Measurements from ENCODE around the gene MTIF2. TPM values are rescaled to one million over a fixed set of nuclear protein-coding genes. Genes with fewer than 3 reads are reported as not detected.
"Not testable (repeated sequence)": the region's sequence is repeated elsewhere in the genome, so short reads cannot be mapped to it uniquely, and the experiment has no call there.

The MTIF2 gene
- total RNA-seq, 2 donors from 2014 or later, result 8.1 to 24.3 TPM

GRCh38 chr2:55204536-55204935, 64.5 kb downstream of the MTIF2 start:
- TF ChIP-seq CTCF (IDR thresholded peaks at IDR 0.05), result no peak
- ATAC-seq (ENCODE audit: insufficient number of reproducible peaks, low FRiP score, low read depth), result no peak
- Histone ChIP-seq H3K9me3 (peaks cover 3% of the 10 kb centered on the region), H3K36me3 (peaks cover 6% of the 10 kb centered on the region), H3K27ac (no peak overlapping the region), H3K4me3 (no peak overlapping the region), H3K4me1 (ENCODE audit: control insufficient read depth in 1 of 2, low read depth in 2 of 2) (no peaks in the 10 kb centered on the region), H3K27me3 (replicated peaks; ENCODE audit: insufficient read depth) (no peaks in the 10 kb centered on the region)
- no peak for DNase-seq (ENCODE audit: low spot score)

GRCh38 chr2:55200416-55200815, 68.6 kb downstream of the MTIF2 start:
- Histone ChIP-seq H3K4me3 (no peak overlapping the region), H3K9me3 (peaks cover 3% of the 10 kb centered on the region), H3K27me3 (replicated peaks; ENCODE audit: insufficient read depth) (no peaks in the 10 kb centered on the region), H3K4me1 (ENCODE audit: control insufficient read depth in 1 of 2, low read depth in 2 of 2) (no peaks in the 10 kb centered on the region), H3K27ac (no peak overlapping the region), H3K36me3 (peaks cover 6% of the 10 kb centered on the region)
- DNase-seq (ENCODE audit: low spot score), result no peak
- ATAC-seq (ENCODE audit: insufficient number of reproducible peaks, low FRiP score, low read depth), result no peak
- no peak for TF ChIP-seq CTCF (IDR thresholded peaks at IDR 0.05)

- DNase-seq (ENCODE audit: low spot score), result no peak
Measured at GRCh38 chr2:55196526-55196925, 72.5 kb downstream of the MTIF2 start.

GRCh38 chr2:55191888-55192287, 77.1 kb downstream of the MTIF2 start:
- H3K9me3 ChIP-seq; H3K27me3 ChIP-seq (replicated peaks; ENCODE audit: insufficient read depth); H3K27ac ChIP-seq; H3K4me1 ChIP-seq (ENCODE audit: control insufficient read depth in 1 of 2, low read depth in 2 of 2); DNase-seq (ENCODE audit: low spot score); H3K4me3 ChIP-seq; H3K36me3 ChIP-seq; ATAC-seq (ENCODE audit: insufficient number of reproducible peaks, low FRiP score, low read depth): not testable (repeated sequence)

More at GRCh38 chr2:55196526-55196925, 72.5 kb downstream of the MTIF2 start:
- H3K9me3 ChIP-seq, result peaks cover 3% of the 10 kb centered on the region
- no peaks in the 10 kb centered on the region for H3K36me3 ChIP-seq
- no peaks in the 10 kb centered on the region for H3K4me1 ChIP-seq (ENCODE audit: control insufficient read depth in 1 of 2, low read depth in 2 of 2)
- no peaks in the 10 kb centered on the region for H3K27me3 ChIP-seq (replicated peaks; ENCODE audit: insufficient read depth)
- TF ChIP-seq CTCF (IDR thresholded peaks at IDR 0.05), result no peak
- no peak for ATAC-seq (ENCODE audit: insufficient number of reproducible peaks, low FRiP score, low read depth)
- H3K27ac ChIP-seq, result no peak overlapping the region
- H3K4me3 ChIP-seq, result no peak overlapping the region

GRCh38 chr2:55186837-55187236, 82.2 kb downstream of the MTIF2 start:
- H3K4me3 ChIP-seq; H3K27ac ChIP-seq; H3K9me3 ChIP-seq; H3K36me3 ChIP-seq; ATAC-seq (ENCODE audit: insufficient number of reproducible peaks, low FRiP score, low read depth); H3K4me1 ChIP-seq (ENCODE audit: control insufficient read depth in 1 of 2, low read depth in 2 of 2); DNase-seq (ENCODE audit: low spot score); H3K27me3 ChIP-seq (replicated peaks; ENCODE audit: insufficient read depth): not testable (repeated sequence)

Other genes starting within 250 kb of the MTIF2 start
- gene RTN4, start 218.8 kb downstream of the MTIF2 start, total RNA-seq, result 100 to 1,000 TPM; 253 to 331 TPM
- gene CLHC1, start 36.9 kb downstream of the MTIF2 start, total RNA-seq, result 1 to 10 TPM in 1 of 2 donors, under 1 TPM in 1; 0.28 to 8.4 TPM
- 100 to 1,000 TPM; 786 to 831 TPM for gene RPS27A, start 36.5 kb downstream of the MTIF2 start, total RNA-seq
- gene CCDC88A, start 150.6 kb upstream of the MTIF2 start, total RNA-seq, result 10 to 100 TPM; 50.0 to 74.5 TPM